ENCODE measurements around the gene ABHD10. TPM values are rescaled to one million over a fixed set of nuclear protein-coding genes. Genes with fewer than 3 reads are reported as not detected.

The ABHD10 gene
- total RNA-seq: 26.3 to 35.5 TPM (median 26.5 TPM) in 3 replicates
- long read RNA-seq, transcript ABHD10-201 (5 exons, 2,590 nt): major isoform, 48 of 57 reads
- long read RNA-seq, partial matches to known transcripts: 2 of 57 reads
- long read RNA-seq, other reads (novel, unspliced or antisense): 5 of 57 reads

- Mint-ChIP-seq H3K9me3 (ENCODE audit: low read depth) (no peaks in the 10 kb centered on the region), H3K27me3 (ENCODE audit: low read depth) (no peaks in the 10 kb centered on the region), H3K36me3 (ENCODE audit: low read depth) (peaks cover 7% of the 10 kb centered on the region), H3K4me3 (ENCODE audit: unreplicated experiment) (peak within 1 kb of the TSS; percentile 83), H3K27ac (ENCODE audit: unreplicated experiment) (peak within 1 kb of the TSS; percentile 89), H3K4me1 (ENCODE audit: low read depth) (peaks cover 39% of the 10 kb centered on the region)
- DNase-seq (ENCODE audit: low spot score): peak; percentile 98
- TF ChIP-seq CTCF (IDR thresholded peaks at IDR 0.05): no peak
Measured at GRCh38 chr3:111978583-111979433, at the start of gene ABHD10. Gene ABHD10, plus strand, starts transcription at chr3:111979026. Its CDS starts 36 bp downstream, at chr3:111979062.

DNA sequence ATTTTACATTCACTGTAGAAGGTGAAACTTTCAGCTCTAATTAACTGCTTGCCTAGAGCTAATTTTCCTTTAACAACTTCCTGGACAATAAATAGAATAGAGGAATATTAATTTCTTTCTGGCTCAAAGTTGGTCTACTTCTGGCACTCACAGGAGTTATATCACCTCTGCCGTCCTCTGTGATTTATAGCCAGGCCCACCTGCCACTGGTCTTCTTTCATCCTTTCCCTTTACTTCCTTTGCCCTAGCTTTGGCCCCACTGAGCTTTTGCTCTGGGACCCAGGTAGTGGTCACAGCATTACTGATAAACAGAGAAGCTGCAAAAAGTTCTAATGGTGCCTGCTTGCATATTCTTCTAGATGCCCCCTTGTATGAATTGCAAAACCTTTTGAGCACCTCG lies 49.3 kb upstream of the ABHD10 start:
- Mint-ChIP-seq H3K27me3 (ENCODE audit: low read depth) (no peaks in the 10 kb centered on the region), H3K27ac (ENCODE audit: unreplicated experiment) (no peak overlapping the region), H3K4me1 (ENCODE audit: low read depth) (peaks cover 10% of the 10 kb centered on the region), H3K4me3 (ENCODE audit: unreplicated experiment) (no peak overlapping the region), H3K9me3 (ENCODE audit: low read depth) (no peaks in the 10 kb centered on the region), H3K36me3 (ENCODE audit: low read depth) (peaks cover 24% of the 10 kb centered on the region)
- no peak for DNase-seq (ENCODE audit: low spot score)
- TF ChIP-seq CTCF (IDR thresholded peaks at IDR 0.05): no peak

GRCh38 chr3:111932946-111933345 lies 45.9 kb upstream of the ABHD10 start:
- H3K27ac Mint-ChIP-seq (ENCODE audit: unreplicated experiment): no peak overlapping the region
- no peaks in the 10 kb centered on the region for H3K27me3 Mint-ChIP-seq (ENCODE audit: low read depth)
- peaks cover 39% of the 10 kb centered on the region for H3K4me1 Mint-ChIP-seq (ENCODE audit: low read depth)
- no peak overlapping the region for H3K4me3 Mint-ChIP-seq (ENCODE audit: unreplicated experiment)
- DNase-seq (ENCODE audit: low spot score): no peak
- peaks cover 26% of the 10 kb centered on the region for H3K36me3 Mint-ChIP-seq (ENCODE audit: low read depth)
- no peak for TF ChIP-seq CTCF (IDR thresholded peaks at IDR 0.05)
- H3K9me3 Mint-ChIP-seq (ENCODE audit: low read depth): no peaks in the 10 kb centered on the region

DNA sequence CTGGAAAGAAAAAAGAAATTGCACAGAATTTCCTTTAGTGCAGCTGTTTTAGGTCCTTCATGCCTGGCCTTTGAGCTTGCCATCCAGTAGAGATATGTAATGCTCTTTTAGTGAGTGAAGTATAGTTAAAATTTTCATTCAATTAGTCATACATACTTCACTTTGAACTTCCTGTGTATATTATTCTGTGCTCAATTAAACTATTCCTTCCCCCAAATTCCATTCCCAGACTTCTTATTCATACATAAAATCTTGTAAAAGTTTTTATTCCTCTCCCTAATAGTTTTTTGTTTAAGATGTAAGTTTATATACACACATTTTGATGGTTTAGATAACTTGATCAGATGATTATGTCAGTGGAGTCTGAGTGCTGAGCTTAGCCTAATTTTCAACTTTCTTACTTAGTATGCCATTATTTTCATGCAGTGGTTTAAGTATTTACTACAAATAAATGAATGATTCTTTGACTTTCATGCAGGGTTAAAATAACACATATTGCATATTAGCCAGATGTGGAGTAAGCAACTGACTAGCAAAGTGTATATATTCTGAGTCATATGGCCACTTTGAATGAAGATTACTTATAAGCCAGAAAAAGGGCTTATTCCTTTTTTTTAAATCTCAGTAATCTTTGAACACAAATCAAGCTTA lies 42.5 kb upstream of the ABHD10 start:
- H3K27me3 Mint-ChIP-seq (ENCODE audit: low read depth): no peaks in the 10 kb centered on the region
- H3K27ac Mint-ChIP-seq (ENCODE audit: unreplicated experiment): peak overlapping the region; percentile 78
- H3K4me1 Mint-ChIP-seq (ENCODE audit: low read depth): peaks cover 51% of the 10 kb centered on the region

More for the DNA sequence above, 42.5 kb upstream of the ABHD10 start:
- H3K4me3 Mint-ChIP-seq (ENCODE audit: unreplicated experiment): peak overlapping the region; percentile 20
- H3K36me3 Mint-ChIP-seq (ENCODE audit: low read depth): peaks cover 38% of the 10 kb centered on the region
- DNase-seq (ENCODE audit: low spot score): no peak
- H3K9me3 Mint-ChIP-seq (ENCODE audit: low read depth): no peaks in the 10 kb centered on the region
- TF ChIP-seq CTCF (IDR thresholded peaks at IDR 0.05): no peak

Measured in chondrocyte (in vitro differentiated cells).